ENCODE measurements around the gene GRB7.
A peak's percentile ranks its signal among the peaks of the same experiment; 100 is the strongest.

- TF ChIP-seq EZH2phosphoT487 (IDR thresholded peaks at IDR 0.05; ENCODE audit: insufficient read depth, low read depth) (no peak), EZH2 (IDR thresholded peaks at IDR 0.05; ENCODE audit: insufficient read depth, poor library complexity, severe bottlenecking) (peak; percentile 38)
These were observed at the start of gene GRB7 for GRCh38 chr17:39737760-39738567.

All from GM23248 (cell line).